ENCODE results near the gene MUL1. TPM values are rescaled to one million over a fixed set of nuclear protein-coding genes. Genes with fewer than 3 reads are reported as not detected.

Gene MUL1
- total RNA-seq, 1 experiment from 2014 or later = 40.6 TPM

GRCh38 chr1:20485527-20486456 lies 22.2 kb downstream of the MUL1 start, which contains the start of gene CAMK2N1:
Gene CAMK2N1, minus strand, starts transcription at chr1:20486210. Its CDS starts 831 bp downstream, at chr1:20485379.
- peak; percentile 44 for DNase-seq (ENCODE audit: low read depth)

- no peak for DNase-seq (ENCODE audit: low read depth)
Measured at GRCh38 chr1:20484519-20485462, 23.2 kb downstream of the MUL1 start.

- no peak for DNase-seq (ENCODE audit: low read depth)
Measured at GRCh38 chr1:20483833-20484518, 24.0 kb downstream of the MUL1 start.

GRCh38 chr1:20483098-20483832 lies 24.7 kb downstream of the MUL1 start:
- DNase-seq (ENCODE audit: low read depth) = no peak

- DNase-seq (ENCODE audit: low read depth) = no peak
Measured at GRCh38 chr1:20481643-20482498, 26.1 kb downstream of the MUL1 start.

- DNase-seq (ENCODE audit: low read depth) = peak; percentile 42
Measured at GRCh38 chr1:20480951-20481617, 26.9 kb downstream of the MUL1 start.

GRCh38 chr1:20480243-20480944 lies 27.6 kb downstream of the MUL1 start:
- no peak for DNase-seq (ENCODE audit: low read depth)

GRCh38 chr1:20479840-20480239 lies 28.1 kb downstream of the MUL1 start:
- DNase-seq (ENCODE audit: low read depth) = no peak

- DNase-seq (ENCODE audit: low read depth) = no peak
Measured at GRCh38 chr1:20478057-20478635, 29.8 kb downstream of the MUL1 start.

GRCh38 chr1:20477348-20478056 lies 30.4 kb downstream of the MUL1 start:
- DNase-seq (ENCODE audit: low read depth) = no peak

- DNase-seq (ENCODE audit: low read depth) = no peak
Measured at GRCh38 chr1:20476265-20477038, 31.5 kb downstream of the MUL1 start.

GRCh38 chr1:20474996-20475395 lies 33.0 kb downstream of the MUL1 start:
- no peak for DNase-seq (ENCODE audit: low read depth)

GRCh38 chr1:20474333-20474975 lies 33.5 kb downstream of the MUL1 start:
- no peak for DNase-seq (ENCODE audit: low read depth)

GRCh38 chr1:20473894-20474293 lies 34.1 kb downstream of the MUL1 start:
- DNase-seq (ENCODE audit: low read depth) = no peak

- no peak for DNase-seq (ENCODE audit: low read depth)
Measured at GRCh38 chr1:20472860-20473711, 34.9 kb downstream of the MUL1 start.

Measured in HT1080 (cell line).